ENCODE data around the gene TEN1. TPM values are rescaled to one million over a fixed set of nuclear protein-coding genes. Genes with fewer than 3 reads are reported as not detected.

Gene TEN1, protein sequence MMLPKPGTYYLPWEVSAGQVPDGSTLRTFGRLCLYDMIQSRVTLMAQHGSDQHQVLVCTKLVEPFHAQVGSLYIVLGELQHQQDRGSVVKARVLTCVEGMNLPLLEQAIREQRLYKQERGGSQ
- total RNA-seq (19.8 and 25.5 TPM in 2 replicates), polyA plus RNA-seq (25.2 and 34.5 TPM in 2 replicates), polyA minus RNA-seq (23.3 and 25.3 TPM in 2 replicates)
- 19.3 TPM for total RNA-seq (2013)

DNA sequence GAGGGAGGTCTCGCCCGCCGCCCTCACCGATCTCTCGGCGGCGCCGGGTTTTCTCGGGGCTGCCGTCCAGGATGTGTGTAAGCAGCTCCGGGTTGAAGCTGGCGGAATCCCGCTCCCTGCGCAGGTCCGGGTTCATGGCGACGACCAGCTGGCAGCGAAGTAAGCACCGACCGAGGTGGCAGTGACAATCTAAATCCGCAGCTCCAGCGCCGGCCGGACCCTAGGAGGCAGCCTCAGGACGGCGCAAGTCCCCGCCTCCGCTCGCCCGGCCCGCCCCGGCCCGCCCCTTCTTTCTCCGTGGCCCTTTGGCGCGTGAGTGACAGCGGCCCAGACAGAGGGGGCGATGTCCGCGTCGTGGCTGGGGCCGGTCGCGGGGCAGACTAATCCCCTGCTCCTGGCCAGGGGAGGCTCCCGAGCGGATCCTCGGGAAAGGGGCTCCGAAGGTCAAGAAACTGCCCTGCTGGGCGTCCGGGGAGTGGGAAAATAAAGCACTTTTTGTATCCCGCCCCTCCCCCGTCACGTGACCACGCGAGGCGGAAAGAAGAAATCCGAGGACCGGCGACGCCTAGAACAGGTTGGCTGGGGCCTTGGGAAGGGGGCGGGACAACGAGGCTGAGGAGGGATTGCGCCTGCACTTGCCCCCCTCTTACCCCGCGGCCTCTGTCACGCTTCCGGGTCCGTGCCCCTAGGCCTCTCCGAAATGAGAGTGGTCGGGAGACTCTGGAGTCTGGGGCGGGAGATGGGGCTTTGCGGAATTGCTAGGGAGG is at the start of gene TEN1, which contains the start of gene ACOX1:
Gene TEN1, plus strand, starts transcription at position 303 of the 767 bp plus-strand sequence. CDS start 6,953 bp downstream, outside the sequence.
Gene ACOX1, minus strand, starts transcription at position 229 of the 767 bp plus-strand sequence. Its CDS starts 93 bp downstream, at position 136.
- ChIA-PET POLR2A (interaction anchor here (0.6 to 1.7 kb wide), 6 partner anchors 12 to 1341 kb away, joined by 3 to 6 read pairs (median 3); partner anchors contain the start of genes FBF1 and ITGB4), CTCF (interaction anchor here (0.8 to 1.7 kb wide), 4 partner anchors 20 to 124 kb away, joined by 3 to 6 read pairs (median 4); partner anchors contain the start of gene WBP2)
- Histone ChIP-seq H4K20me1 (ENCODE audit: control insufficient read depth, insufficient read depth, low read length, poor library complexity, severe bottlenecking) (no peaks in the 10 kb centered on the region), H3K9ac (ENCODE audit: low read length) (peak within 1 kb of the TSS; percentile 99), H3K9me3 (ENCODE audit: control extremely low read depth in 1 of 3, control insufficient read depth in 2 of 3, insufficient read depth in 1 of 3, low read length in 2 of 3) (no peaks in the 10 kb centered on the region), H3K4me2 (replicated peaks; ENCODE audit: low read depth, low read length, poor library complexity, severe bottlenecking) (peak within 1 kb of the TSS; percentile 85), H3K4me1 (ENCODE audit: control insufficient read depth in 2 of 2, insufficient read depth in 2 of 2, low read length in 2 of 2) (peaks cover 9 to 19% of the 10 kb centered on the region in 2 donors), H3K36me3 (replicated peaks in 1 of 2; ENCODE audit: control extremely low read depth in 1 of 2, control insufficient read depth in 1 of 2, extremely low read depth in 1 of 2, insufficient read depth in 2 of 2, low read length in 1 of 2) (no peaks in the 10 kb centered on the region), H3K79me2 (ENCODE audit: control insufficient read depth, insufficient read depth, low read length) (peaks cover 40% of the 10 kb centered on the region), H3K27me3 (replicated peaks in 1 of 4; ENCODE audit: control extremely low read depth in 1 of 4, control insufficient read depth in 3 of 4, insufficient read depth in 4 of 4, low read length in 3 of 4) (no peaks in the 10 kb centered on the region), H3K4me3 (ENCODE audit: control extremely low read depth in 1 of 5, extremely low read depth in 1 of 5, insufficient read depth in 1 of 5, low read depth in 2 of 5, low read length in 4 of 5) (peak within 1 kb of the TSS; percentile 73 to 100 (median 87)), H3K27ac (ENCODE audit: low read length in 2 of 2) (peak within 1 kb of the TSS; percentile 92 to 97), H2AFZ (ENCODE audit: insufficient read depth, low read depth, low read length, poor library complexity, severe bottlenecking) (peak within 1 kb of the TSS; percentile 91)
- H3K4me3 Mint-ChIP-seq = peak within 1 kb of the TSS; percentile 94
- peak; percentile 98 for DNase-seq
- no peaks in the 10 kb centered on the region for H3K27me3 Mint-ChIP-seq
- H3K27ac Mint-ChIP-seq = peak within 1 kb of the TSS; percentile 98
- H3K9me3 Mint-ChIP-seq (ENCODE audit: insufficient read depth) = no peaks in the 10 kb centered on the region
- intact Hi-C loops (cut with micrococcal nuclease) = loop anchor here (1.0 to 2.0 kb wide), 5 partner anchors 14 to 124 kb away; partner anchors contain the start of genes FBF1 and WBP2
- peaks cover 44% of the 10 kb centered on the region for H3K4me1 Mint-ChIP-seq
- ATAC-seq (ENCODE audit: low read depth) = peak; percentile 93
- WGBS (ENCODE audit: insufficient coverage) = under 1% methylated on average over 71 of the region's 72 CpGs
- TF ChIP-seq, protein P1, sequence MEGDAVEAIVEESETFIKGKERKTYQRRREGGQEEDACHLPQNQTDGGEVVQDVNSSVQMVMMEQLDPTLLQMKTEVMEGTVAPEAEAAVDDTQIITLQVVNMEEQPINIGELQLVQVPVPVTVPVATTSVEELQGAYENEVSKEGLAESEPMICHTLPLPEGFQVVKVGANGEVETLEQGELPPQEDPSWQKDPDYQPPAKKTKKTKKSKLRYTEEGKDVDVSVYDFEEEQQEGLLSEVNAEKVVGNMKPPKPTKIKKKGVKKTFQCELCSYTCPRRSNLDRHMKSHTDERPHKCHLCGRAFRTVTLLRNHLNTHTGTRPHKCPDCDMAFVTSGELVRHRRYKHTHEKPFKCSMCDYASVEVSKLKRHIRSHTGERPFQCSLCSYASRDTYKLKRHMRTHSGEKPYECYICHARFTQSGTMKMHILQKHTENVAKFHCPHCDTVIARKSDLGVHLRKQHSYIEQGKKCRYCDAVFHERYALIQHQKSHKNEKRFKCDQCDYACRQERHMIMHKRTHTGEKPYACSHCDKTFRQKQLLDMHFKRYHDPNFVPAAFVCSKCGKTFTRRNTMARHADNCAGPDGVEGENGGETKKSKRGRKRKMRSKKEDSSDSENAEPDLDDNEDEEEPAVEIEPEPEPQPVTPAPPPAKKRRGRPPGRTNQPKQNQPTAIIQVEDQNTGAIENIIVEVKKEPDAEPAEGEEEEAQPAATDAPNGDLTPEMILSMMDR (IDR thresholded peaks at IDR 0.05) = peak; percentile 35
- TF ChIP-seq EZH2 (IDR thresholded peaks at IDR 0.05; ENCODE audit: borderline replicate concordance, insufficient read depth, low read depth, low read length, poor library complexity, severe bottlenecking) = no peak
